ENCODE data around the gene ZNF441. TPM values are rescaled to one million over a fixed set of nuclear protein-coding genes. Genes with fewer than 3 reads are reported as not detected.

Gene ZNF441
- 1.9 and 2.6 TPM in 2 replicates for total RNA-seq

GRCh38 chr19:11766597-11767591 lies at the start of gene ZNF441:
Gene ZNF441, plus strand, starts transcription at chr19:11767000. Its CDS starts 194 bp downstream, at chr19:11767194.

GRCh38 chr19:11738746-11739620 lies 27.8 kb upstream of the ZNF441 start, which contains the start of gene ZNF823:
Gene ZNF823, minus strand, starts transcription at chr19:11738946. Its CDS starts 127 bp downstream, at chr19:11738819.

GRCh38 chr19:11798391-11799330 lies 31.9 kb downstream of the ZNF441 start, which contains the start of gene ZNF491:
Gene ZNF491, plus strand, starts transcription at chr19:11798523. Its CDS starts 7,431 bp downstream, at chr19:11805954.

GRCh38 chr19:11814029-11814699 lies 47.4 kb downstream of the ZNF441 start, which contains the start of gene ZNF440:
Gene ZNF440, plus strand, starts transcription at chr19:11814273. Its CDS starts 175 bp downstream, at chr19:11814448.

Other genes with a start within 250 kb of the ZNF441 start
- 41.3 and 44.0 TPM in 2 replicates for gene ECSIT, start 237.9 kb upstream of the ZNF441 start, total RNA-seq
- 0.19 and 0.21 TPM in 2 replicates for gene CNN1, start 228.1 kb upstream of the ZNF441 start, total RNA-seq
- gene ELOF1, start 207.8 kb upstream of the ZNF441 start, total RNA-seq = 57.1 and 59.6 TPM in 2 replicates
- gene ACP5, start 189.4 kb upstream of the ZNF441 start, total RNA-seq = 12.5 and 13.6 TPM in 2 replicates
- gene ZNF627, start 169.5 kb upstream of the ZNF441 start, total RNA-seq = 7.1 and 9.6 TPM in 2 replicates
- 3.4 and 4.9 TPM in 2 replicates for gene ZNF823, start 28.1 kb upstream of the ZNF441 start, total RNA-seq
- 0.35 and 0.65 TPM in 2 replicates for gene ZNF491, start 31.5 kb downstream of the ZNF441 start, total RNA-seq
- gene ZNF440, start 47.3 kb downstream of the ZNF441 start, total RNA-seq = 6.2 and 8.7 TPM in 2 replicates
- 0.65 and 0.92 TPM in 2 replicates for gene ZNF439, start 81.7 kb downstream of the ZNF441 start, total RNA-seq
- gene ZNF69, start 120.8 kb downstream of the ZNF441 start, total RNA-seq = 0.63 and 1.1 TPM in 2 replicates
- gene ZNF700, start 158.1 kb downstream of the ZNF441 start, total RNA-seq = 4.2 and 4.3 TPM in 2 replicates
- gene ZNF763, start 198.0 kb downstream of the ZNF441 start, total RNA-seq = 0.09 and 0.92 TPM in 2 replicates

Measured in airway epithelial cell (primary cell).